Activated naive CD4-positive, alpha-beta T cell treated with Interleukin-2 at 50 U/mL for 16 hours (primary cell): ENCODE data around the gene C18orf63.

Experiments used
- DNase-seq: peaks from one replicate; pipeline ENCODE4 v3.0.0-alpha.2; 2020

Gene C18orf63

GRCh38 chr18:74331404-74331803 is 15.8 kb downstream of the C18orf63 start:
- no peak for DNase-seq

GRCh38 chr18:74333091-74333490 is 17.5 kb downstream of the C18orf63 start:
- DNase-seq, result no peak

- no peak for DNase-seq
Measured at GRCh38 chr18:74334242-74334893, 18.7 kb downstream of the C18orf63 start.

- no peak for DNase-seq
Measured at GRCh38 chr18:74336656-74337055, 21.0 kb downstream of the C18orf63 start.

GRCh38 chr18:74337155-74337911 is 21.7 kb downstream of the C18orf63 start:
- no peak for DNase-seq

- DNase-seq, result no peak
Measured at GRCh38 chr18:74337912-74338309, 22.3 kb downstream of the C18orf63 start.

- no peak for DNase-seq
Measured at GRCh38 chr18:74342416-74343043, 26.9 kb downstream of the C18orf63 start.

- DNase-seq, result no peak
Measured at GRCh38 chr18:74346206-74346605, 30.6 kb downstream of the C18orf63 start.

GRCh38 chr18:74348581-74348980 is 32.9 kb downstream of the C18orf63 start:
- DNase-seq, result no peak

- DNase-seq, result no peak
Measured at GRCh38 chr18:74351354-74351753, 35.7 kb downstream of the C18orf63 start.

- peak; percentile 37 for DNase-seq
Measured at GRCh38 chr18:74353169-74353775, 37.6 kb downstream of the C18orf63 start.

GRCh38 chr18:74356959-74357358 is 41.3 kb downstream of the C18orf63 start:
- DNase-seq, result no peak

GRCh38 chr18:74360852-74361655 is 45.4 kb downstream of the C18orf63 start:
- no peak for DNase-seq

- no peak for DNase-seq
Measured at GRCh38 chr18:74367905-74368304, 52.3 kb downstream of the C18orf63 start.

GRCh38 chr18:74368901-74369705 is 53.5 kb downstream of the C18orf63 start:
- no peak for DNase-seq

GRCh38 chr18:74370115-74370514 is 54.5 kb downstream of the C18orf63 start:
- no peak for DNase-seq

GRCh38 chr18:74373428-74373827 is 57.8 kb downstream of the C18orf63 start:
- peak; percentile 28 for DNase-seq

- no peak for DNase-seq
Measured at GRCh38 chr18:74375999-74376398, 60.4 kb downstream of the C18orf63 start.

- DNase-seq, result no peak
Measured at GRCh38 chr18:74376523-74376922, 60.9 kb downstream of the C18orf63 start.

GRCh38 chr18:74377776-74378175 is 62.1 kb downstream of the C18orf63 start:
- DNase-seq, result no peak

GRCh38 chr18:74378179-74378682 is 62.6 kb downstream of the C18orf63 start:
- no peak for DNase-seq

- DNase-seq, result no peak
Measured at GRCh38 chr18:74380916-74381315, 65.3 kb downstream of the C18orf63 start.
